ENCODE data around the gene KIF4B.
"Not testable (repeated sequence)": the region's sequence is repeated elsewhere in the genome, so short reads cannot be mapped to it uniquely, and the experiment has no call there.

The KIF4B gene

DNA sequence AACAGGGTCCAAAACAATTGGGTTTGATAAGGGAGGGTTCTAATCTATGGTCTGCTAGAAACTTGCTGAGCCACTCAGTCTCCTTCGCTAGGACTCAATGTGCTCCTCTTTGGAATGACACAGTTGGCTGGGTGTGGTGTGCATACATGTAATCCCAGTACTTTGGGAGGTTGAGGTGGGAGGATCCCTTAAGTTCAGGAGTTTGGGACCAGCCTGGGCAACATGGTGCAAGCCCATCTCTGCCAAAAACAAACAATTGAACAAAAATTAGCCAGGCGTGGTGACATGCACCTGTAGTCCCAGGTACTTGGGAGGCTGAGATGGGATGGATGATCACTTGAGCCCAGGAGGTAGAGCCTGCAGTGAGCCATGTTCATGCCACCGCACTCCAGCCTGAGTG is 2.7 kb upstream of the KIF4B start:
- Histone ChIP-seq H3K9ac (ENCODE audit: low read depth, low read length) (no peak overlapping the region), H3K4me1 (ENCODE audit: insufficient read depth, low read length) (no peaks in the 10 kb centered on the region), H3K4me3 (ENCODE audit: low read length) (no peak overlapping the region), H3K27ac (ENCODE audit: low read depth, low read length) (no peak overlapping the region), H3K9me3 (ENCODE audit: insufficient read depth, low read depth, low read length) (no peaks in the 10 kb centered on the region), H3K36me3 (ENCODE audit: insufficient read depth, low read length) (no peaks in the 10 kb centered on the region), H3K27me3 (ENCODE audit: insufficient read depth, low read length) (no peaks in the 10 kb centered on the region)
- WGBS = 92% methylated on average over 3 of the region's 3 CpGs

- WGBS = 80% methylated on average over 4 of the region's 6 CpGs
- H3K27me3 ChIP-seq (ENCODE audit: insufficient read depth, low read length) = no peaks in the 10 kb centered on the region
Measured at GRCh38 chr5:155015239-155015638, 1.7 kb downstream of the KIF4B start.

DNA sequence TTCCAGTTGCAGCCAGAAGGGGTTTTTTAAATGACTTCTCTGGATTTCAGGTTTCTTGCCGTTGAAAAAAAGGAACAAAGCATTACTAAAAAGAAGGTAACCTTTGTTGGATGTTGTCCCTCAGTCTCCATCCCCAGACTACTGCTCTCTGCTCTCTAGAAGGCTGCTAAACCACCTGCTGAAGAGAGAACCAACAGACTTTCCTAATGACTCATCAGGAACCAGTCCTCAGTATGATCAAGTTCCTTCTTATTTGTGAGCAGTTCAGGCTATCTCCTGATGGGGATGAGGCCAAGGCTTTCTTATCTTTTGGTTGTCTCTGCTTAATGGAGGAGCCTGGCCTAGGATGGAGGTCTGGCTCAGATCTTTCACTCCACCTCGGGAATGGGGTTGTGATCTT is 4.1 kb downstream of the KIF4B start:
- H3K27me3 ChIP-seq (ENCODE audit: insufficient read depth, low read length) = no peaks in the 10 kb centered on the region
- no peak overlapping the region for H3K27ac ChIP-seq (ENCODE audit: low read depth, low read length)
- no peaks in the 10 kb centered on the region for H3K36me3 ChIP-seq (ENCODE audit: insufficient read depth, low read length)
- peaks cover 4% of the 10 kb centered on the region; the same call in 1 of the 2 replicates for H3K9me3 ChIP-seq (ENCODE audit: insufficient read depth, low read depth, low read length)
- 100% methylated on average over 2 of the region's 2 CpGs for WGBS
- no peaks in the 10 kb centered on the region for H3K4me1 ChIP-seq (ENCODE audit: insufficient read depth, low read length)
- no peak overlapping the region for H3K9ac ChIP-seq (ENCODE audit: low read depth, low read length)
- no peak overlapping the region for H3K4me3 ChIP-seq (ENCODE audit: low read length)

More at GRCh38 chr5:155015239-155015638, 1.7 kb downstream of the KIF4B start:
- no peaks in the 10 kb centered on the region for H3K36me3 ChIP-seq (ENCODE audit: insufficient read depth, low read length)
- no peak overlapping the region for H3K4me3 ChIP-seq (ENCODE audit: low read length)
- no peak overlapping the region for H3K27ac ChIP-seq (ENCODE audit: low read depth, low read length)
- H3K9ac ChIP-seq (ENCODE audit: low read depth, low read length) = no peak overlapping the region
- peaks cover 4% of the 10 kb centered on the region; the same call in 1 of the 2 replicates for H3K9me3 ChIP-seq (ENCODE audit: insufficient read depth, low read depth, low read length)
- no peaks in the 10 kb centered on the region for H3K4me1 ChIP-seq (ENCODE audit: insufficient read depth, low read length)

GRCh38 chr5:155019601-155020226 is 6.2 kb downstream of the KIF4B start:
- Histone ChIP-seq H3K27ac (ENCODE audit: low read depth, low read length) (no peak overlapping the region), H3K27me3 (ENCODE audit: insufficient read depth, low read length) (no peaks in the 10 kb centered on the region), H3K4me1 (ENCODE audit: insufficient read depth, low read length) (no peaks in the 10 kb centered on the region), H3K9me3 (ENCODE audit: insufficient read depth, low read depth, low read length) (peaks cover 4% of the 10 kb centered on the region; the same call in 1 of the 2 replicates), H3K9ac (ENCODE audit: low read depth, low read length) (no peak overlapping the region), H3K4me3 (ENCODE audit: low read length) (no peak overlapping the region), H3K36me3 (ENCODE audit: insufficient read depth, low read length) (no peaks in the 10 kb centered on the region)
- WGBS = 87% methylated on average over 17 of the region's 17 CpGs

DNA sequence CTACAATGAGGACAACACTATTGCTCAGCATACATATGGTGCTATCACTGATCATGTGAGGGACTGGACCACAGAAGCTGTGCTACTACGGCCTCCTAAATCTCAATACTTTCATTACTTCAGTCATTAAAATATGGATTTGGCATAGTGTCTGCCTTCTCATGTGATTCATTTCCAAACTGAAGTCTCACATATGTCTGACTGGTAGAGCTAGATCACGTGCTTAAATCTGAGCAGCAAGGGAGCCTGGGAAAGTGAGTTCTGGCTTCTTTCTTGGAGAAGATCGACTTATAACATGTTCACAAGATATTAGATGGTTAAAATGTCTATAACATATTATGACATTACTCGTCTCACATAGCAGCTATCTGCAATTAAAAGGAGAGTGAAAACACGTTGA is 8.3 kb downstream of the KIF4B start:
- WGBS = 87% methylated on average over 3 of the region's 5 CpGs
- Histone ChIP-seq H3K4me3 (ENCODE audit: low read length) (no peak overlapping the region), H3K27me3 (ENCODE audit: insufficient read depth, low read length) (no peaks in the 10 kb centered on the region), H3K9me3 (ENCODE audit: insufficient read depth, low read depth, low read length) (peaks cover 4% of the 10 kb centered on the region; the same call in 1 of the 2 replicates), H3K9ac (ENCODE audit: low read depth, low read length) (no peak overlapping the region), H3K36me3 (ENCODE audit: insufficient read depth, low read length) (no peaks in the 10 kb centered on the region), H3K27ac (ENCODE audit: low read depth, low read length) (no peak overlapping the region), H3K4me1 (ENCODE audit: insufficient read depth, low read length) (no peaks in the 10 kb centered on the region)

DNA sequence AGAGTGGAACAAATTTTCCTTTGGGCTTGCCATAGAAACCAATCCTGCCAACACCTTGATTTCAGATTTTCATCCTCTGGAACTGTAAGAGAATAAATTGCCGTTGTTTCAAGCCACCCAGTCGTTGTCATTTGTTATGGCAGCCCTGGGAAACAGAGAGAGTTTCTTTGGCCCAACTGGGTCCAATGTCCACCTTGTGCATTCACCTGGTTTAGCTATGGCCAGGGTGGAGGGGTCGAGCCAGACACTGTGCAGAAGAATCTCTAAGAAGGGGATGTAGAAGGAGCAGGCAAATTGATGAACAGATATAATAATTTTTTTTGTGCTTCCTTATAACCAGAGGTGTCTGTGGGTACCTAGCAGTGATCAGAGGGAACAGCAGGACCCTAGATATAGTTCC is 9.8 kb downstream of the KIF4B start:
- peaks cover 4% of the 10 kb centered on the region; the same call in 1 of the 2 replicates for H3K9me3 ChIP-seq (ENCODE audit: insufficient read depth, low read depth, low read length)
- H3K4me1 ChIP-seq (ENCODE audit: insufficient read depth, low read length) = no peaks in the 10 kb centered on the region
- no peak overlapping the region for H3K9ac ChIP-seq (ENCODE audit: low read depth, low read length)
- H3K27me3 ChIP-seq (ENCODE audit: insufficient read depth, low read length) = no peaks in the 10 kb centered on the region
- no peak overlapping the region for H3K27ac ChIP-seq (ENCODE audit: low read depth, low read length)
- no peak overlapping the region for H3K4me3 ChIP-seq (ENCODE audit: low read length)
- H3K36me3 ChIP-seq (ENCODE audit: insufficient read depth, low read length) = no peaks in the 10 kb centered on the region
- 90% methylated on average over 3 of the region's 3 CpGs for WGBS

GRCh38 chr5:155024015-155024414 is 10.5 kb downstream of the KIF4B start:
- Histone ChIP-seq H3K27ac (ENCODE audit: low read depth, low read length) (no peak overlapping the region), H3K4me1 (ENCODE audit: insufficient read depth, low read length) (no peaks in the 10 kb centered on the region), H3K4me3 (ENCODE audit: low read length) (no peak overlapping the region), H3K27me3 (ENCODE audit: insufficient read depth, low read length) (no peaks in the 10 kb centered on the region), H3K36me3 (ENCODE audit: insufficient read depth, low read length) (no peaks in the 10 kb centered on the region), H3K9me3 (ENCODE audit: insufficient read depth, low read depth, low read length) (peaks cover 1% of the 10 kb centered on the region; the same call in 1 of the 2 replicates), H3K9ac (ENCODE audit: low read depth, low read length) (no peak overlapping the region)
- WGBS = 65% methylated on average over 5 of the region's 5 CpGs

- H3K9ac ChIP-seq (ENCODE audit: low read depth, low read length) = no peak overlapping the region
- H3K36me3 ChIP-seq (ENCODE audit: insufficient read depth, low read length) = no peaks in the 10 kb centered on the region
- no peaks in the 10 kb centered on the region for H3K9me3 ChIP-seq (ENCODE audit: insufficient read depth, low read depth, low read length)
- H3K27me3 ChIP-seq (ENCODE audit: insufficient read depth, low read length) = no peaks in the 10 kb centered on the region
- H3K4me1 ChIP-seq (ENCODE audit: insufficient read depth, low read length) = no peaks in the 10 kb centered on the region
- H3K27ac ChIP-seq (ENCODE audit: low read depth, low read length) = no peak overlapping the region
- WGBS = 100% methylated on average over 2 of the region's 2 CpGs
- H3K4me3 ChIP-seq (ENCODE audit: low read length) = no peak overlapping the region
Measured at GRCh38 chr5:155025895-155026294, 12.3 kb downstream of the KIF4B start.

DNA sequence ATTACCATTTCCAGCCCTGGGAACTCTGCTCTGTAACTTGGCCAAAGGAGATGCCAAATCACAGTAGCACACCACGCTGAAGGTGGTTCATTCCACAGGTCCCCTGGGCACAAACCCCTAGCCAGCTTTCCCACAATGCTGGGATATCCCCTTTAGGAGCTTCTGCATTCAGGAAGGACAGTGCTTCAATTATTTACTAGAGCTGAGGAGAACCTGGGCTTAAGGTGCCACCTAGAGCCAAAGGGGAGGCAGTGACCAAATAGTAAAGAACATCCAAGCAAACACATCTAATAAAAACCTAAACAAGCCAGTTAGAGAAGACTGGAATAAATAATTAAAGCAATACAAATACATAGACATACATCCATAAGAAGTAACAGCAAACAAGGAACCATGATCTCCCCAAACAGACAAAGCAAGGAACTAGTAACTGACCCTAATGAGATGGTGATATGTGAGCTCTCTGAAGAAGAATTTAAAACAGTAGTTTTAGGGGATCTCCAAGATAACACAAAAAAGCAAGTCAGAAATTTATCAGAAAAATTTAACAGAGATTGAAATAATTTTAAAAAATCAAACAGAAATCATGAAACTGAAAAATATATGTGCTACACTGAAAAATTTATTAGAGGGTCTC is 14.6 kb downstream of the KIF4B start:
- no peak overlapping the region for H3K27ac ChIP-seq (ENCODE audit: low read depth, low read length)
- no peak overlapping the region for H3K9ac ChIP-seq (ENCODE audit: low read depth, low read length)
- 26% methylated on average over 1 of the region's 1 CpG for WGBS
- H3K9me3 ChIP-seq (ENCODE audit: insufficient read depth, low read depth, low read length) = no peaks in the 10 kb centered on the region
- no peaks in the 10 kb centered on the region for H3K4me1 ChIP-seq (ENCODE audit: insufficient read depth, low read length)
- H3K27me3 ChIP-seq (ENCODE audit: insufficient read depth, low read length) = no peaks in the 10 kb centered on the region
- H3K36me3 ChIP-seq (ENCODE audit: insufficient read depth, low read length) = no peaks in the 10 kb centered on the region
- H3K4me3 ChIP-seq (ENCODE audit: low read length) = no peak overlapping the region

DNA sequence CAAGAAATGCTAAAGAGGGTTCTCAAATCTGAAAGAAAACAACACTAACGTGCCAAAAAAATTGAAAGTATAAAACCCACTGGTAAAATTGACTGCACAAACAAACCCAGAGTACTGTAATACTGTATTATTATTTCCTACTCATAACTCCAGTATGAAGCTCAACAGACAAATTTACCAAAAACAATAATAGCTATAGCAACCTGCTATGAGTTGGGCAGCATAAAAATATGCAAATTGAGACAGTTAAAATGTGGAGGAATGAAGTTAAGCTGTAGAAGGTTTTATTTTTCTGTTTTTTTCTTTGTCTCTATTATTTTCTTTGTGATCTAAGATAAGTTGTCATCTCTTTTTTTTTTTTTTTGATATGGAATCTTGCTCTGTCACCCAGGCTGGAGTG is 15.7 kb downstream of the KIF4B start:
- H3K9ac ChIP-seq (ENCODE audit: low read depth, low read length) = no peak overlapping the region
- 100% methylated on average over 1 of the region's 1 CpG for WGBS
- no peak overlapping the region for H3K4me3 ChIP-seq (ENCODE audit: low read length)
- no peaks in the 10 kb centered on the region; the same call in 1 of the 2 replicates for H3K4me1 ChIP-seq (ENCODE audit: insufficient read depth, low read length)
- H3K27me3 ChIP-seq (ENCODE audit: insufficient read depth, low read length) = no peaks in the 10 kb centered on the region
- no peaks in the 10 kb centered on the region for H3K36me3 ChIP-seq (ENCODE audit: insufficient read depth, low read length)
- H3K9me3 ChIP-seq (ENCODE audit: insufficient read depth, low read depth, low read length) = no peaks in the 10 kb centered on the region
- H3K27ac ChIP-seq (ENCODE audit: low read depth, low read length) = no peak overlapping the region

- H3K27me3 ChIP-seq (ENCODE audit: insufficient read depth, low read length); H3K4me3 ChIP-seq (ENCODE audit: low read length); H3K27ac ChIP-seq (ENCODE audit: low read depth, low read length); H3K9me3 ChIP-seq (ENCODE audit: insufficient read depth, low read depth, low read length); H3K9ac ChIP-seq (ENCODE audit: low read depth, low read length); H3K4me1 ChIP-seq (ENCODE audit: insufficient read depth, low read length); H3K36me3 ChIP-seq (ENCODE audit: insufficient read depth, low read length): not testable (repeated sequence)
- no CpG with 5 or more reads among the region's 1 CpG for WGBS
Measured at GRCh38 chr5:155034145-155034744, 20.7 kb downstream of the KIF4B start.
